ENCODE measurements around the gene KATNAL2. TPM values are rescaled to one million over a fixed set of nuclear protein-coding genes. Genes with fewer than 3 reads are reported as not detected.

The KATNAL2 gene
- total RNA-seq, 1 experiment from 2014 or later, result 21.7 TPM

DNA sequence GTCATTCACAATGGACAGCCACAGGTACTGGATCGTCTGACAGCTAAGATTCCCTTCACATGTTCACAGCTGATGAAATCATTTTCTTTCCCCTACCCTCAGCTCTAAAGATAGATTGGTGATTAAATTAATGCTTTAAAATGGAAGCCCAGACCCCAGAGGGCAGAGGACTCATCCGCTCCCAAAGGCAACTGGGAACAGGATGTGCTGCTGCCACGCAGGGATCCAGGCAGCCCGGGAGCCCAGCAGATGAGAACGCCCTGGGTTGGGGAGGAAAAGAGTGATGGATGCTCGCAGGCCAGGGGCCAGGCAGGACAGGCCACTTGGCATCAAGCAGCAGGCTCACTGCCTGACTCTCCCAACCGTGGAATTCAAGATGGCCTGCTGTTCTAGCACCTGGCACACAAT, 191.6 kb downstream of the KATNAL2 start:
- H2BK5ac ChIP-seq (ENCODE audit: insufficient read length, low read length), result no peak overlapping the region
- no peak overlapping the region for H2BK12ac ChIP-seq (ENCODE audit: insufficient read length, low read depth, low read length)
- H3K27ac ChIP-seq (ENCODE audit: insufficient read length, low read depth, low read length), result no peak overlapping the region
- no CpG with 5 or more reads among the region's 7 CpGs for WGBS (ENCODE audit: extremely low coverage, insufficient read length, low lambda C conversion rate)
- H3K23ac ChIP-seq (ENCODE audit: insufficient read length, low read depth, low read length), result no peak overlapping the region
- no peaks in the 10 kb centered on the region for H3K9me3 Mint-ChIP-seq
- no peak overlapping the region for H2BK120ac ChIP-seq (ENCODE audit: low read depth, low read length, poor library complexity, severe bottlenecking)
- H3K4me2 ChIP-seq (ENCODE audit: insufficient read depth, insufficient read length, low read length), result no peak overlapping the region
- H3K18ac ChIP-seq (ENCODE audit: insufficient read length, low read depth, low read length), result no peak overlapping the region
- H3K9ac ChIP-seq (ENCODE audit: extremely low read depth, insufficient read length, low read length), result no peak overlapping the region
- H4K20me1 ChIP-seq (ENCODE audit: control insufficient read depth, insufficient read depth, insufficient read length), result no peaks in the 10 kb centered on the region
- peaks cover 61% of the 10 kb centered on the region in 2 experiments for H3K4me1 Mint-ChIP-seq
- peak; percentile 29 for DNase-seq
- H2BK20ac ChIP-seq (ENCODE audit: low read depth, low read length, poor library complexity, severe bottlenecking), result no peak overlapping the region
- H3K56ac ChIP-seq (ENCODE audit: insufficient read length, low read depth, low read length), result no peak overlapping the region
- no peaks in the 10 kb centered on the region for H3K79me1 ChIP-seq (ENCODE audit: insufficient read depth, low read depth, low read length, poor library complexity, severe bottlenecking)
- H3K27me3 Mint-ChIP-seq (ENCODE audit: low read depth), result no peaks in the 10 kb centered on the region
- H3K27me3 ChIP-seq (ENCODE audit: insufficient read depth, low read length), result no peaks in the 10 kb centered on the region
- H3K14ac ChIP-seq (ENCODE audit: insufficient read depth, low read length), result no peak overlapping the region
- H3T11ph ChIP-seq (ENCODE audit: low read length), result no peak overlapping the region
- H2BK15ac ChIP-seq (ENCODE audit: low read depth, low read length), result no peak overlapping the region
- H4K5ac ChIP-seq (ENCODE audit: insufficient read length, low read depth, low read length), result no peak overlapping the region
- no peak overlapping the region for H2AK5ac ChIP-seq (ENCODE audit: insufficient read length, low read length)
- no peak overlapping the region for H3K4ac ChIP-seq (ENCODE audit: low read depth, low read length)
- peak overlapping the region in 2 of 3 experiments; percentile 85 to 95; a peak in 4 of 7 replicates for H3K27ac Mint-ChIP-seq
- H4K8ac ChIP-seq (replicated peaks; ENCODE audit: insufficient read length, low read depth, low read length), result no peak overlapping the region
- no peak overlapping the region for H3K4me3 Mint-ChIP-seq
- H4K91ac ChIP-seq (ENCODE audit: insufficient read length, low read depth, low read length), result no peak overlapping the region
- H3K4me1 ChIP-seq (ENCODE audit: insufficient read depth, low read length), result no peaks in the 10 kb centered on the region
- H3K36me3 Mint-ChIP-seq (ENCODE audit: insufficient read depth in 1 of 3, low read depth in 3 of 3), result peaks cover 9 to 45% (median 38%) of the 10 kb centered on the region in 3 experiments; a peak in 6 of 7 replicates
- H2AFZ ChIP-seq (ENCODE audit: low read length), result no peak overlapping the region
- TF ChIP-seq, protein P1, sequence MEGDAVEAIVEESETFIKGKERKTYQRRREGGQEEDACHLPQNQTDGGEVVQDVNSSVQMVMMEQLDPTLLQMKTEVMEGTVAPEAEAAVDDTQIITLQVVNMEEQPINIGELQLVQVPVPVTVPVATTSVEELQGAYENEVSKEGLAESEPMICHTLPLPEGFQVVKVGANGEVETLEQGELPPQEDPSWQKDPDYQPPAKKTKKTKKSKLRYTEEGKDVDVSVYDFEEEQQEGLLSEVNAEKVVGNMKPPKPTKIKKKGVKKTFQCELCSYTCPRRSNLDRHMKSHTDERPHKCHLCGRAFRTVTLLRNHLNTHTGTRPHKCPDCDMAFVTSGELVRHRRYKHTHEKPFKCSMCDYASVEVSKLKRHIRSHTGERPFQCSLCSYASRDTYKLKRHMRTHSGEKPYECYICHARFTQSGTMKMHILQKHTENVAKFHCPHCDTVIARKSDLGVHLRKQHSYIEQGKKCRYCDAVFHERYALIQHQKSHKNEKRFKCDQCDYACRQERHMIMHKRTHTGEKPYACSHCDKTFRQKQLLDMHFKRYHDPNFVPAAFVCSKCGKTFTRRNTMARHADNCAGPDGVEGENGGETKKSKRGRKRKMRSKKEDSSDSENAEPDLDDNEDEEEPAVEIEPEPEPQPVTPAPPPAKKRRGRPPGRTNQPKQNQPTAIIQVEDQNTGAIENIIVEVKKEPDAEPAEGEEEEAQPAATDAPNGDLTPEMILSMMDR (conservative IDR thresholded peaks at IDR 0.05), result no peak
- H3K9me3 ChIP-seq (ENCODE audit: control insufficient read depth, low read depth, low read length), result no peaks in the 10 kb centered on the region
- no peaks in the 10 kb centered on the region for H3K79me2 ChIP-seq (ENCODE audit: insufficient read depth, low read length)
- H3K23me2 ChIP-seq (ENCODE audit: insufficient read length, low read depth, low read length, poor library complexity, severe bottlenecking), result no peaks in the 10 kb centered on the region
